ENCODE results near the gene LAMC3.

GRCh38 chr9:131080589-131080988 is 71.6 kb downstream of the LAMC3 start:
- no peak for TF ChIP-seq CTCF (IDR thresholded peaks at IDR 0.05)
- no peak for TF ChIP-seq EP300 (IDR thresholded peaks at IDR 0.05)
- TF ChIP-seq POLR2A (IDR thresholded peaks at IDR 0.05) = no peak
